NCI-H446 treated with DMSO at 0.1 percent for 48 hours (cell line): Measurements from ENCODE around the gene CGRRF1.

Source experiments
- DNase-seq: peaks from one replicate; lab custom pipeline; 2025; lab: John Stamatoyannopoulos, UW

The CGRRF1 gene

DNA sequence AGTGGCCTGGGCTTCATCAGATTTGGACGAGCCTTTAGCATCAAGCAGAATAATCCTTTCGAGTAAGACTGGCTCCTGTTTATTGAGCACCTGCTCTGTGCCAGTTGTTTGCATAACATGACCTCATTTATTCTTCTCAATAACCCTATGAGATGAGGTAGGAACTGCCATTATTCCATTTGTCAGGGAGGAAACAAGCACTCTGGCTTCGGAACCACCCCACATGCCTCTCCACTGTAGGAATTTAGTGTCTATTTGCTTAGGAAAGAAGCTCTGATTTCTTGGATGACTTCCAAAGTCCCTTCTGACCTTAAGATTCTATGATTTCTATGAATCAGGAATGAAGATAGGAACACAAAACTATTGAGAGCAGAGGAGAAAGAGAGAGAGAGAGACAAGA is 68.3 kb downstream of the CGRRF1 start:
- no peak for DNase-seq

DNA sequence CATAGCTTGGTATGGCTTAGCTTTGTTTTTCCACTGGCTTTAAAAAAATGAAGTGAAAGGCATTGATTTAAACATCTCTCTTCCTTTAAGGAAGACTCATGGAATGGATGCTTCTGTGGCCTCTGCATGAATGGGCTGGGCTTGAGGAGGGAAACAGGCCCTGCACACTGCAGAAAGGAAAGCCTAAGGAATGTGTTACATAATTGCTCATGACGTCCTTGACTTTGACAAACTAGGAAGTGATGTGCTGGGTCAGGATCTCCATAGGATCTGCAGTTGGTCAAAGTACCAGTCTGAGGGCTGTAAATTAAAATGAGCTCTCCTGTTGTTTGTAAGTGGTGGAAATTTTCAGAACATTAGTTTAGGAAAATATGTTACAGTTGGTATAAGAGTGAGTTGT is 69.9 kb downstream of the CGRRF1 start:
- DNase-seq, result no peak

DNA sequence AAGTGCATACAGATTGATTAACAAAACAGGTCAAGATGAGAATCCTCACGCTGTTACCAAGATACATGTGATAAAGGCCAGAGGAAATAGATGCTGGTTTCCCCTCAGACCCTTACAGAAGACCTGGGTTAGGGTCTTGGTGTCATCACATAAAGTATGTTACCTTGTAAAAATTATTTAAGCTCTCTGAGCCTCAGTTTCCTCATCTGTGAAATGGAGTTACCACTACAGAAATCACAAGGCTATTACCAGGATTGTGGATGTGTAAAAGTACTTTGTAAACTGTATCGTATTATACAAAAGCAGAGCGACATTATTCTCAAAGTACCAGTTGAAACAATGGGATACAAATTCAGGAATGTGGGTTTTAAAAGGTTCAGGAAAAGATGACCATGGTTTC is 71.2 kb downstream of the CGRRF1 start:
- DNase-seq, result no peak

DNA sequence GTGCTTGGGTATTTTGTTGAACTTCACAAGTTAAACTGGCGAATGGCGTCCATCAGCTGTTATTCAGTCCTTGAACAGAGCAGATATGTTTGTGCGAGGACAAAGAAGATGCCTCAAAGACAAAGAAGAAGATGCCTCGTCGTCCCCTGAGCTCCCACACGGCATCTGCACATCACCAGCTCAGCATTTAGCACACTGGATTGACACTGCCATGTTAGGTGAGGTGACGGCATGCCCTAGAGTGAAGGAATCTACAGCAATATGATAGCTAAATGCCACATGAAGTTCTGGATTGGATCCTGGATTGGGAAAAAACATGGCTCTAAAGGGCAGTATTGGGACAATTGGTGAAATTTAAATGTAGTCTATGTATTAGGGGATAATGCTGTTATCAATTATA is 72.6 kb downstream of the CGRRF1 start:
- DNase-seq, result no peak

DNA sequence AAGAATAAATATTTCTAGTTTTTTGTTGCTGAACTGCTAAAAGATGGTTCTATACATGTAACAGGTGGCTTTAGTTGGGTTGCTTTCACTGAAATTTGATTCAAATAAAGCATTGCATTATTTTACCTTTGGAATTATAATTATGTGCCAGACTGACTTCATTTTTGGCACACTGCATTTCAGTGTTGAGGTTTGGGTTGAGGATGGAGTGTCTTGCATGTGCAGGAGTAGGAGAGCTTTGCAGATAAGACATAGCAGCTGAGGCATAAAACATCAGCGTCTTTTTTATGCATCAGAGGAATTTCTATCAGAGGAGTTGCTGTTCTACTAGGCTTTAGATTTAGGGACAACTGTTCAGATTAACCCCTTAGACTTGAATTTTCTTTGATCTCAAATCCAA is 74.4 kb downstream of the CGRRF1 start:
- DNase-seq, result no peak

DNA sequence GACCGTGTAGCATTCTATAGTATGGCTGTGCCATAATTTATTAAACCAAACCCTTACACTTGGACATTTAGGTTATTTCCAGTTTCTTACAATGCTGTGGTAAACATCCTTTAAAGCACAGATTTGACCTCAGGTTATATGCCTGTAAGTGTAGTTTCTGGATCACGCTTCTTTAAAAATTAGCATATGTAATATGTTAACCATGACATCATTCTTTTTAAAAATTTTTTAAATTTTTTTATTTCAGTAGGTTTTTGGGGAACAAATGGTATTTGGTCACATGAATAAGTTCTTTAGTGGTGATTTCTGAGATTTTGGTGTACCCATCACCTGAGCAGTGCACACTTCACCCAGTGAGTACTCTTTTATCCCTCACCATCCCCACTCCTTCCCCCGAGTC is 75.5 kb downstream of the CGRRF1 start:
- DNase-seq, result no peak
